T-helper 17 cell (primary cell): ENCODE results near the gene RDH13. TPM values are rescaled to one million over a fixed set of nuclear protein-coding genes. Genes with fewer than 3 reads are reported as not detected.

Experiments used
- ATAC-seq: fragments of 150-1000 bp; cut with Tn5 transposase; 2 replicates; pipeline ENCODE4 v1.10.0; 2021; ENCODE audit warnings: mild to moderate bottlenecking, moderate library complexity
- DNase-seq, 3 donors: peaks; one replicate each; pipeline versions ENCODE4 v3.0.0 to v3.0.0-alpha.2; 2020 to 2021
- H3K9me3 ChIP-seq: one replicate; pipeline ENCODE4 v1.7.0; 2013; ENCODE audit warnings: low read length, mild to moderate bottlenecking; ENCODE audit not compliant: control insufficient read depth, poor library complexity, severe bottlenecking
- H3K27ac Mint-ChIP-seq: one replicate; pipeline ENCODE4 v1.8.0; 2022; ENCODE audit warnings: mild to moderate bottlenecking, moderate library complexity, mixed read lengths
- H3K27me3 Mint-ChIP-seq: one replicate; pipeline ENCODE4 v1.8.0; 2022; ENCODE audit warnings: mixed read lengths
- H3K36me3 Mint-ChIP-seq: one replicate; pipeline ENCODE4 v1.8.0; 2022; ENCODE audit warnings: low read depth, mixed read lengths
- H3K4me1 Mint-ChIP-seq: one replicate; pipeline ENCODE4 v1.8.0; 2022; ENCODE audit warnings: mild to moderate bottlenecking, mixed read lengths
- H3K4me3 Mint-ChIP-seq: one replicate; pipeline ENCODE4 v1.8.0; 2022; ENCODE audit warnings: mild to moderate bottlenecking, moderate library complexity, mixed read lengths
- total RNA-seq, 4 donors: library from RNA in 2 of 4; stranded (reverse) in 2 of 4; gene quantifications; one replicate each; pipeline ENCODE4 v1.2.3 and lab custom pipeline; 2022 to 2026

RDH13 gene
- total RNA-seq, 2 donors from 2014 or later: 11.3 to 12.9 TPM

DNA sequence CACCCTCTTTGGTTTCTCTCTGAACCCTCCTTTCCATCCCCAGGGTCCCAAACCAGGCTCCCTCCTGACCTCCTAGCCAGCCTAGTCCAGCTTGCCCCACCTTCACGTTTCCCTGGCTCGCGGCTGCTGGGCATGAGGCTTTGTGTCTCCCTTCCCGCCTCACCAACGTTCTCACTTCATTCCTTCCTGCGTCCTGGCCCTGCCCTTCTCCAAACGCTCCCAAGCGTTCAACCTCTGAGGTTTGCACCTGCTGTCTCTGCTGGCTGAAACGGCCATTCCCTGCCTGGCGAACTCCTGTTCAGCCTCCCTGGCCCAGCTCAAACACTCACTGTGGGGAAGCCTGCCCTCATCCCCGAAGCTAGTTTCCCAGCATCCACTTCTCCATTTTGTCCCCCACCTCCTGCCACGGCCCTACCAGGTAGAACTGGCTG lies 25.1 kb upstream of the RDH13 start:
- H3K4me1 Mint-ChIP-seq: peaks cover 27% of the 10 kb centered on the region
- no peaks in the 10 kb centered on the region for H3K9me3 ChIP-seq
- peaks cover 41% of the 10 kb centered on the region for H3K27me3 Mint-ChIP-seq
- H3K27ac Mint-ChIP-seq: peak overlapping the region; percentile 80
- ATAC-seq: no peak
- DNase-seq: no peak
- peaks cover 19% of the 10 kb centered on the region for H3K36me3 Mint-ChIP-seq
- peak overlapping the region; percentile 87 for H3K4me3 Mint-ChIP-seq

DNA sequence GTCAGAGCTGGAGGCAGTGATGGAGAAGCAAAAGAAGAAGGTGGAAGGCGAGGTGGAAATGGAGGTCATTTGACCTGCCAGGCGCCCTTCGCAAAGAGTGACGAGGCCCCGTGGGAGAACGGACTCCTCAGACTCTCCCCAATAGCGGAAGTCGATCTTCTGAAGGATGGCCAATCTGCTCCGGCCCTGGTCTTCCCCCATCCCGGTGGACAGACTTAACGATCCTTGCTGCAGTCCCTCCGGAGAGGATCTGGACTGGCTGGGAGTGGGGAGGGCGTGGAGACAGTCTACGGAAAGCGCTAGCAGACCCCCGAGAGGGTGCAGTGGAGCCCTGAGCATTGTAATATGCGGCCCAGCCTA lies 24.6 kb upstream of the RDH13 start:
- DNase-seq (no peak), ATAC-seq (no peak)
- H3K9me3 ChIP-seq: no peaks in the 10 kb centered on the region
- Mint-ChIP-seq H3K4me1 (peaks cover 28% of the 10 kb centered on the region), H3K36me3 (peaks cover 19% of the 10 kb centered on the region), H3K27ac (no peak overlapping the region), H3K4me3 (peak overlapping the region; percentile 86), H3K27me3 (peaks cover 41% of the 10 kb centered on the region)

DNA sequence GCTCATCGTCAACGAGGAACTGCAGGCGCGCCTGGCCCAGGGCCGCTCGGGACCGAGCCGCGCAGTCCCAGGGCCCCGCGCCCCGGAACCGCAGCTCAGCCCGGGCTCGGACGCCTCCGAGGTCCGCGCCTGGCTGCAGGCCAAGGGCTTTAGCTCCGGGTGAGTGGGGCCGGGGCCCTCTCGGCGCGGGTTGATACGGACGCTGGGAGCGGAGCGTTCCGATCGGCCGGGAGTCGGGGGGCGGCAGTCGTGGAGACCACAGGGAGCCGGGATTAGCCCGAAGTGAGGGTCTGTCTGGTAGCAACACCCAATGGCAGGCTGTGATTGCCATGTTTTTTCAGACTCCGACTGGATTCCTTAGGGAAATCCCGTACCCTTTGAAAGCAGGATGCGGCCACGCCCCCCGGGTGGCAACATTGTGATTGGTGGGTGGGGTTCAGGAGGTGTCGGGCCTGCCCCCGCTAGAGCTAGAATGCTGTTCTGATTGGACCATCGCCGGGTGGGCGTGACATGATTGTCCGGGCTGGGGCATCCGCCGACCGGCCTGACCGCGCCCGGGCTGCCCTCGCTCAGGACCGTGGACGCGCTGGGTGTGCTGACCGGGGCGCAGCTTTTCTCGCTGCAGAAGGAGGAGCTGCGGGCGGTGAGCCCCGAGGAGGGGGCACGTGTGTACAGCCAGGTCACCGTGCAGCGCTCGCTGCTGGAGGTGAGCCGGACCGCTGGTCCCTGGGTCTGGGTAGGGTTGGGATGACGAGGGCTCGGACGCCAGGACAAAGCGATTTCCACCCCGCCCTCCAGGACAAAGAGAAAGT lies 24.0 kb upstream of the RDH13 start:
- H3K27ac Mint-ChIP-seq: no peak overlapping the region
- H3K36me3 Mint-ChIP-seq: peaks cover 19% of the 10 kb centered on the region
- DNase-seq (peak; percentile 25 to 56 (median 42)), ATAC-seq (peak; percentile 64)
- H3K4me1 Mint-ChIP-seq: peaks cover 31% of the 10 kb centered on the region
- H3K4me3 Mint-ChIP-seq: peak overlapping the region; percentile 86
- H3K9me3 ChIP-seq: no peaks in the 10 kb centered on the region
- peaks cover 41% of the 10 kb centered on the region for H3K27me3 Mint-ChIP-seq

DNA sequence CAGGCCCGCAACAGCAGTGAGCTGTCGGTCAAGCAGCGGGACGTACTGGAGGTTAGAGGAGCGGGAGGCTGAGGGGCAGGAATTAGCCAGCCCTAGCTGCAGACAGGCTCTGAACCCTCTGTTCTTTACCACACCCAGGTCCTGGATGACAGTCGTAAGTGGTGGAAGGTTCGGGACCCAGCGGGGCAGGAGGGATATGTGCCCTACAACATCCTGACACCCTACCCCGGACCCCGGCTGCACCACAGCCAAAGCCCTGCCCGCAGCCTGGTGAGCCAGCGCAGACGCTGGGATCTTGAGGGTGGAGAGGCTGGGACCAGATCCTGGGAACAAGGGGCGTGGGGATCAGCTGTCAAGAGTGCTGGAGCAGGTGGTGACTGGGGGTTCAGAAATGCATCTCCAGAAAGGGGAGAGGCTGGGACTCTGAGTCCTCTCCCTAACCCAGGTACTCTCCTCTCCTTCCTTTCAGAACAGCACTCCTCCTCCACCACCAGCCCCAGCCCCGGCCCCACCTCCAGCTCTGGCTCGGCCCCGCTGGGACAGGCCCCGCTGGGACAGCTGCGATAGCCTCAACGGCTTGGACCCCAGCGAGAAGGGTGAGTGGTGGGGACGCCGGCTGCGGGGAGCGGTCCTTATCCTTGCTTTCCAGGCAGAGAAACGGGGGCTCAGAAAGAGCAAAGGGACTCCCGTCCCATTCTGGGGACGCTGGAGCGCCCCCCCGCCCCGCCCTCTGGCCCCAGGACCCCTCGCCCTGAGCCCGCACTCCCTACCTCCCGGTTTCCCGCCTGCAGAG lies 23.2 kb upstream of the RDH13 start:
- no peaks in the 10 kb centered on the region for H3K9me3 ChIP-seq
- H3K27ac Mint-ChIP-seq: no peak overlapping the region
- no peak for DNase-seq
- peaks cover 31% of the 10 kb centered on the region for H3K4me1 Mint-ChIP-seq
- H3K36me3 Mint-ChIP-seq: peaks cover 19% of the 10 kb centered on the region
- H3K27me3 Mint-ChIP-seq: peaks cover 41% of the 10 kb centered on the region
- ATAC-seq: no peak
- H3K4me3 Mint-ChIP-seq: peak overlapping the region; percentile 41

DNA sequence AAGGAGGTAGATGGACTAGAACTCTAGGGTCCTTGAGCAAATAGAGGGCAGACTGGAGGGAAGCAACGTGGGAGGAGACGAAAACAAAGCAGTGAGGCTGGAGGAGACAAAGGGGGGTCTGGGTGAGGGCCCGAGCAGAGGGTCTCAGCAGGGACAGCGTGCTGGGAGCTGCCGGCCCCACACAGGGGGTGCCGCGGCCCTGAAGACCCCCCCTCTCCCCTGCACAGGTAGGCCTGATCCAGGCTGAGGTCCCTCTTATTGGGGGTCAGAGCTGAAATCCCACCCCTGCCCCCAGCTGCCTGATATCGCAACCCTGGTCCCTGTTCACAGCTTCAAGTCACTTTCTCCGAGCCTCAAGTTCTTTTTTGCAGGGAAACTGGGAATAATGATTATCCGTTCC lies 21.5 kb upstream of the RDH13 start:
- Mint-ChIP-seq H3K27me3 (peaks cover 35% of the 10 kb centered on the region), H3K4me1 (peaks cover 36% of the 10 kb centered on the region), H3K36me3 (peaks cover 14% of the 10 kb centered on the region), H3K27ac (no peak overlapping the region), H3K4me3 (peak overlapping the region; percentile 36)
- ATAC-seq: no peak
- no peak for DNase-seq
- no peaks in the 10 kb centered on the region for H3K9me3 ChIP-seq

DNA sequence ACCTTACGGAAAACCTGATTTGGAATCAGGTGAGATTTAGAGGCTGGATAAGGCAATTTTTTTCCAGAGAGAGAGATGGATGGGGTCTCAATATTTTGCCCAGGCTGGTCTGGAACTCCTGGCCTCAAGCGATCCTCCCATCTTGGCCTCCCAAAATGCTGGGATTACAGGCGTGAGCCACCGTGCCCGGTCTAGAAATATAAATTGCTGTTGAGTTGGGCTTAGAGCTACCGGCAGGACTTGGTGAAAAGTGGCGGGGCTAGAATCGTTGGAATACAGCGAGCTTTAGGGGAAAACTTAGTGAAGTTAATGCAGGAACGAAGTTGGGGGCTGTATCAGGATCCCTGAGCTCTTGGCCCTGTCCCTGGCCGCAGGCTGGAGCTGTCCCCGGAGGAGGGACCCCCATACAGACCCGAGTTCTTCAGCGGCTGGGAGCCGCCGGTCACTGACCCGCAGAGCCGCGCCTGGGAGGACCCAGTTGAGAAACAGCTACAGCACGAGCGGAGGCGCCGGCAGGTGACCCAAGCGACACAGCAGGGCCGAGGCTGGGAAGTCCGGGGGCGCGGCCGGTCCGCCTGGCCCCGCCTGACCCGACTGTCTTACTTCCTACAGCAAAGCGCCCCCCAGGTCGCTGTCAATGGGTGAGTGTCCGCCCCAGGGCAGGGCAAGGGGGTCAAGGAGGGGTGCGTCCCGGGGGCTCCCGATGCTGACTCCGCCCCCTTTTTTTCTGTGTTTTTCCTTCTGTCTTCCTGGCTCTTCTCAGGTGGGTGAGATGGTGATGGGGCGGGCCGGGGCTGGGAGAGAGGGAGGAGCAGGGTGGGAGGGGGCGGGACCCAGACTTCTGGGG lies 20.3 kb upstream of the RDH13 start:
- H3K27me3 Mint-ChIP-seq: peaks cover 25% of the 10 kb centered on the region
- peak overlapping the region; percentile 77 for H3K4me3 Mint-ChIP-seq
- peaks cover 5% of the 10 kb centered on the region for H3K36me3 Mint-ChIP-seq
- ATAC-seq (no peak), DNase-seq (no peak)
- H3K4me1 Mint-ChIP-seq: peaks cover 26% of the 10 kb centered on the region
- no peak overlapping the region for H3K27ac Mint-ChIP-seq
- no peaks in the 10 kb centered on the region for H3K9me3 ChIP-seq

DNA sequence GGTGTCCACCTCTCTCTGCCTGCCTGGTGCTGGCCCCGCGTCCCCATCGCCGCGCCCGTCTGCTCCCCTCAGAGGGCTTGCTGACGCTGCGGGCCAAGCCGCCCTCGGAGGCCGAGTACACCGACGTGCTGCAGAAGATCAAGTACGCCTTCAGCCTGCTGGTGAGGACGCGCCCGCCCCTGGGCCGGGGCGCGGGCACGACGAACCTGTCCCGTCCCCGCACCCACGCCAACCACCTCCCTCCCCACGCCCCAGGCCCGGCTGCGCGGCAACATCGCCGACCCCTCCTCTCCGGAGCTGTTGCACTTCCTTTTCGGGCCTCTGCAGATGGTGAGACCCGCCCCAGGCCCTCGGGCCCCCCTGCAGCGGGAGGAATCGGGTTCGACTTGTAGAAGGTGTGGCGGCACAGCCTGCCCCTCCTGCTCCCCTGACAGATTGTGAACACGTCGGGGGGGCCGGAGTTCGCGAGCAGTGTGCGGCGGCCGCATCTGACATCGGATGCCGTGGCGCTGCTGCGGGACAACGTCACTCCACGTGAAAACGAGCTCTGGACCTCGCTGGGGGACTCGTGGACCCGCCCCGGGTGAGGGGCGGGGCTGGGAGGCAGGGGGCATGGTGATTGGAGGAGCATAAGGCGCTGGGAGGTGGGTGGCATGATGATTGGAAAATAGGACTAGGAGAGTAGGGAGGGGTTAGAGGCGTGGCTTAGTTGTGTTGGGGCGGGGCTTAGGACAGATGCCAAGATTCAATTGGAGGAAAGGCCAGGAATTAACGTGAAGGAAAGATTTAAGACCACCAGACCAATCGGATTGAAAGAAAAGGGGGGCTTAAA lies 19.3 kb upstream of the RDH13 start:
- Mint-ChIP-seq H3K36me3 (peaks cover 2% of the 10 kb centered on the region), H3K27ac (no peak overlapping the region), H3K27me3 (peaks cover 15% of the 10 kb centered on the region), H3K4me3 (peak overlapping the region; percentile 77), H3K4me1 (peaks cover 19% of the 10 kb centered on the region)
- no peaks in the 10 kb centered on the region for H3K9me3 ChIP-seq
- peak; percentile 2 for ATAC-seq
- peak in 1 of 3 donors; percentile 42 for DNase-seq

DNA sequence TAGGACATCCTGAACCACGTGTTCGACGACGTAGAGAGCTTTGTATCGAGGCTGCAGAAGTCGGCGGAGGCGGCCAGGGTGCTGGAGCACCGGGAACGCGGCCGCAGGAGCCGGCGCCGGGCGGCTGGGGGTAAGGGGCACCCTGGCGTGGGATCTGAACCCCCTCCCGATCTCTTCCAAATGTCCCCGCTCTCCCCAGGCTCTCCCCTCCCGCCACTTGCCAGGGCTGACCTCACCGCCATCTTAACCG lies 18.7 kb upstream of the RDH13 start:
- Mint-ChIP-seq H3K36me3 (peaks cover 2% of the 10 kb centered on the region), H3K4me1 (peaks cover 19% of the 10 kb centered on the region), H3K27me3 (peaks cover 17% of the 10 kb centered on the region), H3K4me3 (peak overlapping the region; percentile 77), H3K27ac (no peak overlapping the region)
- DNase-seq: no peak
- ATAC-seq: no peak
- no peaks in the 10 kb centered on the region for H3K9me3 ChIP-seq

DNA sequence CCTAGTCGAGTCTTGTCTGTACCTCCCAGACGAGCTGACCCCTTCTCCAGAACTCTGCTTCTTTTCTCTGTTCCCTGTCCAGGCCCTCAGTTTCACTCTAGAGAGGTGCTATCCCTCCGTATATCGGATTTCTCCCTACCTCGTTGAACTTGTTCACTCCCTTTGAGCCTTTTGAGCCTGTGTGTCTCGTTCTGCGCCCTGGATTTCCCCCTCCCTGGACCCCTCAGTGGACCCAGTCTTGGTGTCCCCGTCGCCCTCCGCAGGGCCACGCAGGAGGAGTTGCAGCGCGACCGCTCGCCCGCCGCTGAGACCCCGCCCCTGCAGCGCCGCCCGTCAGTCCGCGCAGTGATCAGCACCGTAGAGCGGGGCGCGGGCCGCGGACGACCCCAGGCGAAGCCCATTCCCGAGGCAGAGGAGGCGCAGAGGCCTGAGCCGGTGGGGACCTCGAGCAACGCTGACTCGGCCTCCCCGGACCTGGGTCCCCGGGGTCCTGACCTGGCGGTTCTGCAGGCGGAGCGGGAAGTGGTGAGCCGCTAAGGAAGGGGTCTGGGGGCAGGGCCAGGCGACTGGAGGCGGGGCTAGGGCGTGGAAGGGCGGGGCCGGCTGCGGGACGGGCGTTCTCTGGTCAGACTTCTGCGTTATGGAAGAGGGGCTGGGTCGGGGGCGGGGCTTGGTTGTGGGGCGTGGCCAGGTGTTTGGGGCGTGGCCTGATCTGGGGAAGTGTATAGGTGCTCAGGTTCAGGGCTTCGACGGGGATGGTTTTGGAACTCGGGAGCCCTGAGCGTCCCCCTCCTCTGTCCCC lies 18.2 kb upstream of the RDH13 start:
- Mint-ChIP-seq H3K4me3 (peak overlapping the region; percentile 77), H3K4me1 (peaks cover 19% of the 10 kb centered on the region), H3K27ac (no peak overlapping the region), H3K27me3 (peaks cover 18% of the 10 kb centered on the region), H3K36me3 (peaks cover 2% of the 10 kb centered on the region)
- ATAC-seq: peak; percentile 88
- DNase-seq: peak; percentile 82 to 88 (median 84)
- no peaks in the 10 kb centered on the region for H3K9me3 ChIP-seq

DNA sequence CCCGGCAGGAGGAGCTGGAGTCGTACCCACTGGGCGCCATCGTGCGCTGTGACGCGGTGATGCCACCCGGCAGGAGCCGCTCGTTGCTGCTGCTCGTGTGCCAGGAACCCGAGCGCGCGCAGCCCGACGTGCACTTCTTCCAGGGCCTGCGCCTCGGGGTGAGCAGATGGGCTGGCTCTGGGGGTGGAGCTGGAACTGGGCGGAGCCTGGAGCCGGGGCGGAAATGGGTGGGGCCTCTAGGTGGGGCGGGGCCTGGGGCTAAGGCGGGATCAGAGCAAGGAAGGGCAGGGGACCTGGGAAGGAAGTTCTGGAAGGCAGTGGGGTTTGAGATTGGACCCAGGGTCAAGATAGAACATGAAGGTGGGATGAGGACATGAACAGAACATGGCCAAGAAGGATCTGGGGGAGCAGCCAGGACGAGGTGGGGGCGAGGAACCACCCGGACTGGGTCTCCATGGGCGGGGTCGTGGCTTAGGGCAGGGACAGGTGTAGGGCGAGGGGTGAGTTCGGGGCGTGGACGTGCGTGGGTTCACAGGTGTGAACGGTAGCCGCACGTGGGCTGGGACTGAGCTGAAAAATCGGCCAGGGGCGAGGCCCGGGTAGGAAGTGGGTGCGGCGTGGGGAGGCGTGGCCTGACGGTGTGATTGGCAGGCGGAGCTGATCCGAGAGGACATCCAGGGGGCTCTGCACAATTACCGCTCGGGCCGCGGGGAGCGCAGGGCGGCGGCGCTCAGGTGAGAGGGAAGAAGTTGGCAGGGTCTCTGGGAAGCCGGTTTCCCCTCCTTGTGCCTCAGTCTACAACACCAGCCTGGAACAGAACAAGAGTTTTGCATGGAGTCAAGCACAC lies 17.4 kb upstream of the RDH13 start:
- Mint-ChIP-seq H3K27ac (no peak overlapping the region), H3K36me3 (peaks cover 2% of the 10 kb centered on the region), H3K27me3 (peaks cover 13% of the 10 kb centered on the region), H3K4me1 (peaks cover 19% of the 10 kb centered on the region), H3K4me3 (peak overlapping the region; percentile 77)
- peak; percentile 43 for ATAC-seq
- peak in 2 of 3 donors; percentile 29 to 30 for DNase-seq
- no peaks in the 10 kb centered on the region for H3K9me3 ChIP-seq

DNA sequence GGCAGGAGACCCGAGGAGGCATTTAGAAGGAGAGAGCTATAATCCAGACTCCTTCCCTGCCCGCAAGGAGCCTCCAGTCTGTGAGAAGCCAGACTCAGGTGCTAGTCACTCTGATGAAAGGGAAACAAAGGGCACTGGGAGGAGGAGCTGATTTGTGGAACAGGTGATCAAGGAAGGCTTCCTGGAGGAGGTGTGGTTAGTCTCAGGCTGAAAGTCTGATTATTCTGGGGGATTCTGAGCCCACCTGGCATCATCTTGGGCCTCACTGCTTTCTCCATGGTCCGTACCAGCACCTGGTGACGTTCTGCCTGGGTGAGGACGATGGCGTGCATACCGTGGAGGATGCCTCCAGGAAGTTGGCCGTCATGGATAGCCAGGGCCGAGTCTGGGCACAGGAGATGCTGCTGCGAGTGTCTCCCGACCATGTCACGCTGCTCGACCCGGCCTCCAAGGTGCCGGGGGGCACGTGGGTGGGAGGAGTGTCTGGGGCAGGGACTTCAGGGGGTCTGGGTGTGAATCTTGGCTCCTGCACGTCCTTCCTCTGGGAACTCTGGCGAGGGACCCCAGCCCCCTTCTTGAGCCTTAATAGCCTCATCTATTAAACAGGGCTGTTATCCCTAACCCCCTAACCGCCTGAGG lies 16.6 kb upstream of the RDH13 start:
- ATAC-seq (no peak), DNase-seq (no peak)
- Mint-ChIP-seq H3K27me3 (peaks cover 13% of the 10 kb centered on the region), H3K36me3 (peaks cover 2% of the 10 kb centered on the region), H3K4me1 (peaks cover 19% of the 10 kb centered on the region), H3K4me3 (peak overlapping the region; percentile 77), H3K27ac (no peak overlapping the region)
- H3K9me3 ChIP-seq: no peaks in the 10 kb centered on the region
